NCI-H82 (cell line): Measurements from ENCODE around the gene UTP4.
"Not testable (repeated sequence)": the region's sequence is repeated elsewhere in the genome, so short reads cannot be mapped to it uniquely, and the experiment has no call there.

Experiments used
- DNase-seq: peaks from one replicate; lab custom pipeline; 2025; lab: John Stamatoyannopoulos, UW

Gene UTP4

DNA sequence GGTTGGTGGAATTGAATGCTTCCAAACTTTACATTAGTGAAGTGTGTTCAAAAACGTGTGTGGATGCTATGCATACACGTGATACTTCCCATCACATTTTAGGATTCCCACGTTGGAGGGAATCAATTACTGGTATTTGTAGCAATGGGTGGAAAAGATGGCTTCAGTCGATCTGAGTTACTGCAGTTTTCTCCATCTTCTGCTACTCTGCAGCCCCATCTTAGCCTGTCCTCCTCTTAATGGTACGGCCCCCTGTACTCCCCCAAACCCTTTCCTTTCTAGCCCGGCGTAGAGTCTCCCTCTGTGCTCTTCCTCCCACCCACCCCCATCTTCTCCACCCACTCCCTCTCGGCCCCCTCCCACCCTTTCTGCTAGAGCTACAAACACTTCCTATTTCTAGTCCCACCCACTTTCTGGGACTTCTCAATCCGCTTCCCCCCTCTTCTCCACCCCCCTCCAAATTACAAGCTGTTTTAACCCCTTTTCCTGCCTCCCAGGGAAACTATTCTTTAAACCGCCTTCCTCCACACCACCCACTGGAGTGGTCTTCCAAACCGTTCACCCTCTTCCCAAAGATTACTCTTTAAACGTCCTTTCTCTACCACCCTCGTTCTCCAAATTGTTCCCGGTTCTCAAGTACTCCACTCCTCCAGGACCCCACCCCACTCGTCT lies 1.1 kb upstream of the UTP4 start:
- DNase-seq = peak; percentile 84

DNA sequence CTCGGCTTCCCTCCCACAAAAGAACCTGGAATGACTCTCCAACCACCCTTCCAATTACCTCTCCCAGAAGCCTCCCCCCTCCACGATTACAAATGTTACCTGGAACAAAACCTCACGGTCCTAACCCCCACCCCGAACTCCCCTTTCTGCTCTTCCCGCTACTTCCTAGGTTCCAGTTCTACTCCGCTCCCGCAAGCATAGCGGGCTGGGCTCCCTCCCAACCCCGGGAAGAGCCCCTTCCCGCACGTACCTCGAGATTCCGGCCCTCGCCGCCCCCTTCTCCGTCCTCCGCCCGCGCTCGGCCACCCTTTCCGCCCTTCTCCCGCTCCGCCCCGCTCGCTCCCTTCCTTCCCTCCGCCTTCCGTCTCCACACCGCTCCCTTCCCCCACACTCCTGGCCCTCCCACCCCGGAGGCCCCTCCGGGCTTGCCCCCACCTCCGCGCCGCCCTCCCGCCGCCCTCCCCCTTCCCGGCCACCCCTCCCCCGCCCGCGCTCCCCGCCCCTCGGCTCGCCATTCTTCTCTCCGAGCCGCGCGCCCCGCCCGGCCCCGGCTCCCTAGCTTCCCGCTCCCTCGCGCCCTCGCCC lies 518 bp upstream of the UTP4 start:
- DNase-seq = peak; percentile 88

DNA sequence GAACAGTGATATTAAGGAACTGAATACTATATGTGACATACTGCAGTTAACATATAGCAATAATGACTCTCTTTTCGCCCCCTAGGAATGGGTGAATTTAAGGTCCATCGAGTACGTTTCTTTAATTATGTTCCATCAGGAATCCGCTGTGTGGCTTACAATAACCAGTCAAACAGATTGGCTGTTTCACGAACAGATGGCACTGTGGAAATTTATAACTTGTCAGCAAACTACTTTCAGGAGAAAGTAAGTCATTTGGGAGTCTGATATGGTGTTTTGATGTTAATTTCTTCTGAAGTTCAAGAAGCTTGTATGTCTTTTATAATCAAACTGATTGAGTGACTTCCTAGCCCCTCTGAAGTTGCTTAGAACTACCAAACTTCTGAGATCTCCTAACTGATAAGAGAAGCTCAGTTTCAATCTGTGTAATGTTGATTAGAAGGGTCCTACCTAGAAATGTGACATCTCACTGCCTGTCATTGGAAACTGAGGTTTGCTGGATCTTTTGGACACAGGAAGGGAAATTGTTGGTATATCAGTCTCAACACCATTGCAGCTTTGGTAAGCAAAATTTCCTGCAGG lies 1.0 kb downstream of the UTP4 start:
- DNase-seq = no peak

DNA sequence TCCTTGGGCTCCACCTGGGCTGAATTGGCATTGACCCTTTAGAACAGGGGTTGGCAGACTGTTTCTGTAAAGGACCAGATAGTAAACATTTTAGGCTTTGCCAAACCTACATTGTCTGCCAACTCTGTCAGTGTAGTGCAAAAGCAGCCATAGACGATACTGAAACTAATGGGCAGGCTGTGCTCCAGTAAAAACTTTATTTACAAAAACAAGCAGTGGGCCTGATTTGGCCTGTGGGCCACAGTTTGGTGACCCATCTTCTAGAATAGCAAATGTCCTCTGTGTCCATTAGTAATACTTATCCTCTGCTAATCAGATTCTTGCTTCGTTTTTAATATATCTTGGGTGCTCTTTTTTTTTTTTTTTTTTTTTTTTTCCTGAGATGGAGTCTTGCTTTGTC lies 6.2 kb downstream of the UTP4 start:
- DNase-seq = no peak

DNA sequence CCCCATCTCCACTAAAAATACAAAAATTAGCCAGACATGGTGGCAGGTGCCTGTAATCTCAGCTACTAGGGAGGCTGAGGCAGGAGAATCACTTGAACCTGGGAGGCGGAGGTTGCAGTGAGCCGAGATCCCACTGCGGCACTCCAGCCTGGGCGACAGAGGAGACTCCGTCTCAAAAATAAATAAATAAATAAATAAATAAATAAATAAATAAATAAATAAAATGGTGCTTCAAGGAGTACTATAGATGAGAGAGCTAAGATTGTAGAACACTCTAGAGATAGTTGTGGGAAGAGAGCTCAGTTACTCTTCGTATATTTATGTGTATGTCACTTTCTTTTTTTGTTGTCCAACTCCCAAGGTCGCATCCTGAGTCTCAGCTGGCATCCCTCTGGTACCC lies 7.0 kb downstream of the UTP4 start:
- DNase-seq = not testable (repeated sequence)

DNA sequence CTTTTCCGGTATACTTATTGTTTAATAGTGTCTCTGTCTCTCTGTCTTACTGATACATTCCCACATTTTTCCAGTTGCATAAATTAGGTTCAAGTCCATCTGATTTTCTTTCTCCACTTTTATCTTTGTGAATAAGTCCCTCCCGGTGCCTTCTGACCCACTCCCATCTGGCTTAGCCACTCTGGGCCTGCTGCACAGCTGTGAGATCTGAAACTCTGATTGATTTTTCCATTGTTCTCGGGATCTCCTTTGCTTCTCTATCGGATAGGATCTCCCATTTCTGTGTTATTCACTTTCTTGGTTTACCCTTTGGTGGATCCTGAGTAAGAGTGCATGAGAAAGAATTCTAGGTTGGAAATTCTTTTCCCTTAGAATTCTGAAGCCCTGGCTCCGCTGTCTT lies 8.6 kb downstream of the UTP4 start:
- no peak for DNase-seq

DNA sequence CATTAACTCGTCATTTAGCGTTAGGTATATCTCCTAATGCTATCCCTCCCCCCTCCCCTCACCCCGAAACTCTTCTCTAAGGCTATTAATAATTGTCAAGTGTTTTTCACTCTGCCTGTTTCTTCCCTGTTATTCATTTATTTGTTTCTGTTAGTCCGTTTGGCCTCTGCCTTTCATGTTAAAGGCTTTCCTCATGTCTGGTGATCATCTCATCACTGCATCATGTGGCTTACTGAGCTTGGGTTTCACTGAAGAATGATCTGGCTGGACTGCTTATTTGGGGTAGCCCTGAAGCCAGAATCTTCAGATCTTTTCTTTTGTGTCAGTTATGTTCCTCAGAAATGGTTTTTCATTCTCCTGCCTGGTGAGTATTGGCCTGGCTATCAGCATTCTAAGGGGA lies 9.5 kb downstream of the UTP4 start:
- no peak for DNase-seq

DNA sequence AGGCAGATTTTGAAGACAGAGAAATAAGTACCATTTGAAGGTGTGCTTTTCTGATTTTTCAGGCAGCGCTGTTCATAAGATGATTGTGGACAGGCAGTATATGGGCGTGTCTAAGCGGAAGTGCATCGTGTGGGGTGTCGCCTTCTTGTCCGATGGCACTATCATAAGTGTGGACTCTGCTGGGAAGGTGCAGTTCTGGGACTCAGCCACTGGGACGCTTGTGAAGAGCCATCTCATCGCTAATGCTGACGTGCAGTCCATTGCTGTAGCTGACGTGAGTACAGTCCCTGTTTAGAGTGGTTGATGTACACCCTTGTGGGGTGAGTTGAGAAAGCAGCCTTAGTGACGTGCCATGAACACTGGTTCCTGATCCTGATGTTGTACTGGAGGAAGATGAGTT lies 10.7 kb downstream of the UTP4 start:
- DNase-seq = peak; percentile 26

DNA sequence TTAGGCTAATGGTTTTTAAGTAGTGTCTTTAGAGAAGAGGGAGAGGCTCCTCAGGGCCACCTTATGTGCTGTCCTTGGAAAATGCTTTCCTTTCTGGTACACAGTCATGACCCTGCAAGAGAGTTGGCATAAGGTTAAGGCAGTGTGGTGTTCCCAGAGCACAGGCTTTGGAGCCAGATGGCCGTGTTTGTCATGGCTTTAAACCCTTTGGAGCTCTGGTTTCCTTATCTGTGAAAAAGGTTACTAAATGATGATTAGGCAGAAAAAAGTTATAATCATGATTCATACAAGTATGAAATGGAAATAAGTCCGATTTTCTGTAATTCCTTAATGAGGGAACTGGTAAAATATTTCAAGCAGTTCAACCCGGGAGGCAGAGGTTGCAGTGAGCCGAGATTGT lies 13.2 kb downstream of the UTP4 start:
- no peak for DNase-seq

DNA sequence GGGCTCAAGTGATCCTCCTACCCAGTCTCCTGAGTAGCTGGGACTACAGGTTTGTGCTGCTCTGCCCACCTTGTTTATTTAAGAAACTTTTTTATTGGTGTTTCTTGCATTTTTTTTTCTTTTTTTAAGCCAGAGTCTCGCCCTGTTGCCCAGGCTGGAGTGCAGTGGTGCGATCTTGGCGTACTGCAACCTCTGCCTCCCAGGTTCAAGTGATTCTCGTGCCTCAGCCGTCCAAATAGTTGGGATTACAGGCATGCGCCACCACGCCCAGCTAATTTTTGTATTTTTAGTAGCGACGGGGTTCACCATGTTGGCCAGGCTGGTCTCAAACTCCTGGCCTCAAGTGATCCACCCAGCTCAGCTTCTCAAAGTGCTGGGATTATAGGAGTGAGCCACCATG lies 17.2 kb downstream of the UTP4 start:
- not testable (repeated sequence) for DNase-seq

DNA sequence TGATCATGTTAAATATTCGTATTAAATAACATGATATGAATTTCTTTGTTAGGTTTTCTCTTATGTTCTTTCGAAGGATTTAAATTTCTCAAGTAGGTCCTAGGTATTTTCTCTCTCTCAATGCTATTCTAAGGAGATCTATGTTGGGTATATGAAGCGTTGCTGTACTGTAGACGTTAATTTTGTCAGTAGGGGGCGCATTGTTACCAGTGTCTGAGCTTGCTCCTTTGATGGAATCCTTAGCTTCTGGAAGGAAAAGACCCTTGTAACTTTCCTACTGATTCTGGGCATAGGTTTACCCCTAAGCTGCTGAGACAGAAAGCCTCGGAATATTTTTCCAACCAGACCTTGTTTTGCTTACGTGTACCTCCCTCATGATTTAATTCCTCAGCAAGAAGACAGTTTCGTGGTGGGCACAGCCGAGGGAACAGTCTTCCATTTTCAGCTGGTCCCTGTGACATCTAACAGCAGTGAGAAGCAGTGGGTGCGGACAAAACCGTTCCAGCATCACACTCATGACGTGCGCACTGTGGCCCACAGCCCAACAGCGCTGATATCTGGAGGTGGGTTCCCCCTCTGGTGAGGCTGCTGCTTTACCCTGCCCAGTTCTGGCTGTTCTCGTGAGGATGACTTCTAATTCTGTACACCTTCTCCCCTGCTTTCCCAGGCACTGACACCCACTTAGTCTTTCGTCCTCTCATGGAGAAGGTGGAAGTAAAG lies 17.9 kb downstream of the UTP4 start:
- DNase-seq = peak; percentile 78

DNA sequence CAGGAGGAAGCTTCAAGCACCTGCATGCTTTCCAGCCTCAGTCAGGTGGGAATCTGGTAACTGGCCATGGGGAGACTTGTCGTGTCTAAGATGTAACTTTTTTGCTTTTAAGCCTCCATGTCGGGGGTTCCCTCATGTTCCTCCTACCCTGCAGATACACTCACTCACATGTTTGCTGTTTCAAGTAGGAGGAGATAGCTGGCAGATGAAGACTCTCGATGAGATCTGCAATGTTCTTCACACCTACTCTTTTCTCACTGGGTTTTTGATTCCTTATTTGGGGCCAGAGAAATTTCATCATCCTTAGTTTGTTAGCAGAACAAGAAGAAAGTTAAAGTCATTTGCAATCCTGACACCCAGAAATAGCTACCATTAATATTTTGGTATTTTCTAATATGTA lies 24.7 kb downstream of the UTP4 start:
- DNase-seq = no peak

DNA sequence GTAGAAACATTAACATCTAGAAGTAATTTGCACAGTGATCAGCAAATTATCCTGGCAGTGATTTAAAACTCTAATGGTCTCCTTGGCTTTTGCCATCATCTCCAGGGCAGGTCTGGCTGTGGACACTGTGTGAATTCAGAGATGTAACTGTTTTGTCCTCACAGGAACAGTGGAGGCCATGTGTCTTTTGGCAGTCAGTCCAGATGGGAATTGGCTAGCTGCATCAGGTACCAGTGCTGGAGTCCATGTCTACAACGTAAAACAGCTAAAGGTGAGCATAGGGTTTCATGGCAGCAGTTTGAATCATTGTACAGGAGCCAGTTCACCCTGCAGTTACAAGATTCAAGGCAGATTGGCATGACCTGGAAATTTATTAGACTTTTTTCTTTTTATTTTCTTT lies 27.7 kb downstream of the UTP4 start:
- no peak for DNase-seq

DNA sequence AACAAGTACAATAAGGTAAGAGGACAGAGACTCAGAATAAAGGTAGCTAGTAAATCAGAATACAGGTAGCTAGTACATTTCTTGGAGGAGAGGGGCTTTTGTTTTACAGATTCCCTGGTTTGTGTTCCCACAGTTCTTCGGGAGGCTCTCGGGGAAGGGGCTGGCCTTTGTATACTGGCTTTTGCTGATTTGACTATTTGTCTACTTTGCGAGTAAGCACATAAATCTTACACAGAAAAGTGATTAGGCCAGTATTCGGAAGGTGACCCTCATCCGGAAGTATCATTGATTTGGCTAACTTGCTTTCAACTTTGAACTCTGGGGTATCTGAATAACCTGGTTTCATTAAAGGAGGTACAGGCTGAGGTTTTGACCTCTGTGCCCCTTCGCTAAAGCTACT lies 33.1 kb downstream of the UTP4 start:
- DNase-seq = no peak

DNA sequence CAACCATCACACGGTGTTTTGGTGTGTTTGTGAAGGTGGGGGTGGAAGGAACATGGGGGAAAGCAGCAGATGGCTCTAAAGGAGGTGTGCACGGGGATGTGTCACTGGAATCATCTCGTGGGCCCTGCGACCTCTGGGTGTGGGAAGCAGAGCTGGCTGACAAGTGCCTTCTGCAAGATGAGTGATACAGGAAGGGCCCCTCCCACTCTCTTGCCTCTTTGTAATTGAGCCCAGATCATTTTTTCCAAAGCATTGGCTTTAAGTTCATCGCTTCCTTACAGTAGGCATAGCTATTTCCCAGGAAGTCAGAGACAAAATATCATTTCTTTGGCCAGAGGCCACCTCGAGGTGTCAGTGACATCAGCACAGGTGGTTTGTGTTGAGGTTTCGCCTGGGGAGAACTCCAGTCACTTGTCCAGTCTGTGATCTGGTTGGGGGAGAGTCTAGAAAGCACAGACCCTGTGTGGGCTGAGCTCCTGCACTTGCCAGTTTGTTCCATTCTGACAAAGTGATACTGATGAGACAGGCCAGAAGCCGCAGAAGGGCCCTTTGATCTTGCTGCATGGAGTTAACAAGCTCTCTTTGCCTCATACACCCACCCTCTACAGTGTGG lies 33.9 kb downstream of the UTP4 start:
- DNase-seq = no peak

DNA sequence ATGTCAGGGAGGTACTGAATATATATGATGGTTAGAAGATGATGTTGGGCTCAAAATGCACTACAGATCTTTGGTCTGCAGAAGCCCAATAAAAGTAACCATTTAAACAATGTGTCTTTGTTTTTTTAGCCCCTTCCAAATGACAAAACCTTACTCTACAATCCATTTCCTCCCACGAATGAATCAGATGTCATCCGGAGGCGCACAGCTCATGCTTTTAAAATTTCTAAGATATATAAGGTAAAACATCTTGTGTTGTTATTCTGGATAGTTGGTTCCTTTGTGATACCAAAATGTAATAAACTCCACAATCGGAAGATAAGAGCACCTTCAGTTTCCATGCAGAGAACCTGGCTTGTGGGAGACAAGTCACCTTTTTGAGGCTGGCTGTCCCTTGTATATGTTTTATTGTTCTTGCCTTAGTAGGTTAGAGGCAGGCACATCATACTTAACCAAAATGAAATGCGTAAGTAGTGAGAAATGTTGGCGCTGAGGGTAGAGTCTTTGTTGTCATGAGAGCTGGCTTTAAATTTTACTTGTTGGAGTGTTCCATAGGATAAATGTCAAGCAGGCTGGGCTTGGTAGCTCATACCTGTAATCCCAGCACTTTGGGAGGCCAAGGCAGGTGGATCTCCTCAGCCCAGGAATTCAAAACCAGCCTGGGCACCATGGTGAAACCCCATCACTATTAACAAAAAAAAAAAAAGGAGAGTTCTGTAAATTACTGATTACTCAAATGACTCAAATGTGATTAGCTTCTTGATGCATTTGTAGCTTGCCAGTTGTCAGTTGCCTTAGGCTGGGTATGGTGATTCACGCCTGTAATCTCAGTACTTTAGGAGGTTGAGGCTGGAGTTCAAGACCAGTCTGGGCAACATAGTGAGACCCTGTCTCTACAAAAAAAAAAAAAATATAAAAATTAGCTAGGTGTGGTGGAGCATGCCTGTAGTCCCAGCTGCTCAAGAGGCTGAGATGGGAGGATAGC lies 34.8 kb downstream of the UTP4 start:
- DNase-seq = no peak

DNA sequence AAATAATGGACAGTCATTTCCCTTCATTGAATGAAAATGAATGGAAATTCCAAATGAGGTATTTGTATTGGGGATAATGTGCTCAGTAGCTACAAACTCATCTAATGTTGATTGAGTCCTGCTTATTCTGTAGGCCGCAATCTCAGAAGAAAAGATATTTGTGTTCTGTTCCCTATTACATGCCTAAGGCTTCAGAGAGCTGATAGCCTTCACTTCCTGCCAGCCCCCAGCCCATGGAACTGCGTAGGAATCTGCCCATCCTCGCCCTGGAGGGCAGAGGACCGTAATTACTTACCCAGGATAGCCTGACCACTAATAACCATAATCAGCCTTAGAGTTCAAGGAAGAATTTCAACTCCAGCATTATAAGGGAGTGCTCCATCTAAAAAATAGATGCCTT lies 36.6 kb downstream of the UTP4 start:
- DNase-seq = no peak

DNA sequence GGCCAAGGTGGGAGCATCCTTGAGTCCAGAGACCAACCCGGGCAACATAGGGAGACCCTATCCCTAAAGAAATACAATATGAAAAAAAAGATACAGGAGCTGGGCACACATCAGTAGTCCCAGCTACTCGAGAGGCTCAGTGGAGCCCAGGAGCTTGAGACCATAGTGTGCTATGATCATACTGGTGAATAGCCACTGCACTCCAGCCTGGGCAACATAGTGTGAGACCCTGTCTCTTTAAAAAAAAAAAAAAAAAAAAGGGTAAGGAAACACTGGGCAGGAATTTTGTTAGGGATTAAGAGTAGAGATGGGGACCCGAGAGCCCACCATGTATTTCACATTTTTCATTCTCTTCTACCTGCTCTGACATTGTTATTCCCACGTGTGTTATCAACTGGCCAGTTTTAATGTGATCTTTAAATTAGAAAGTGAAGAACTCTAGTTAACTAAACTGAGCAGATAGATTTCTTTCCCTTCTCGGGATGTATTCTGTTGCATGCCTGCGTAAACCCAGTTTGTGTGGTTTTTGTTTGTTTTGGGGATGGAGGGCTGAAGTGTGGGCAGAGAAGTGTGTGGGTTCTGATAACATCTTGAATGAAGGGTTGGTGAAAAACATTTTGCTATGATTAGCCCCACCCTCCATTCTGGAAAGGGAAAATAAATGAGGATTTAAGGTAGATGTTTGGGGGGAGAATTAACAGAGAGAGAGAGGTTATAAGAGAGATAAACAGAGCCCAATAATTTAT lies 37.3 kb downstream of the UTP4 start:
- no peak for DNase-seq

DNA sequence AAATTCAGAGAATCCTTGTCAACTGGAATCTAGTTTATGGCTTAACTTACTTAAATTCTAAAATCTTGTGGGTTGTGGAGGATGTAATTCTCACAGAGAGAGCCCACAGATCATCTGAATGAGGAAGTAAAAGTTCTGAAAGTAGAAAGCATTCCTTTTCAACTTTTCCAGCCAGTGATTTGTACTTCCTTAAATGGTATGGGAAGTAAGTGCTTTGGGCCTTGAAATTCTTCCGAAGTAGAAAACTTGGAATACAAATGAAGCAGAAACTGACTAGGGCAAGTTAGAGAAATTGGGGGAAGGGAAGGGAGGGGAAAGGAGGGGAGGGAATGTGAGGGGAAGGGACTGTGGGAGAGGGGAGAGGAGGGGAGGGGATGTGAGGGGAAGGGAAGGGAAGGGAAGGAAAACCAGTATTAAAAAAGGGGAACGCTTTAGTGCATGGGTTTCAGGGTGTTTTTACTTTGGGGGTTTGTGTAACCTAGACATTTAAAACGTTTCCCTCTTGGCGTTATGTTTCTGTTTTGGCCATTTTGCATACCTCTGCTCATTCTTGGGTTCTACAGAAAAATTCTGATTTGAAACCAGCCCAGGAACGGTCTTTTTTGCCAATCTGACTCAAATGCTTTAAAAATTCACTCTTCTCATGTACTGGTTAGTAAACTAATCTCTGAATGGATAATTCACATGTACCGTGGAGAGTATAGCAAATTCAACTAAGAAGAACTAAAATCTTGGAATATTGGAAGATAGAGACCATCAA lies 39.1 kb downstream of the UTP4 start:
- no peak for DNase-seq
